Smooth muscle cell (in vitro differentiated cells): Measurements from ENCODE around the gene SETD4. TPM values are rescaled to one million over a fixed set of nuclear protein-coding genes. Genes with fewer than 3 reads are reported as not detected.

Experiments used
- DNase-seq: peaks from one replicate; lab custom pipeline; 2025; ENCODE audit not compliant: unreplicated experiment; lab: John Stamatoyannopoulos, UW
- H2AFZ ChIP-seq: fragments of 200-600 bp; sonication (generic); 2 replicates; pipeline ENCODE4 v1.6.0; 2016; ENCODE audit warnings: antibody characterized with exemption, low read depth, mild to moderate bottlenecking
- H3F3A ChIP-seq: fragments of 200-600 bp; sonication (generic); 2 replicates; pipeline ENCODE4 v1.6.0; 2017; ENCODE audit warnings: antibody characterized with exemption, low read depth
- H3K27ac ChIP-seq: fragments of 200-600 bp; sonication (generic); 2 replicates; pipeline ENCODE4 v1.5.1; 2016; ENCODE audit warnings: low read depth, mild to moderate bottlenecking
- H3K27me3 ChIP-seq: fragments of 200-600 bp; sonication (generic); 2 replicates; pipeline ENCODE4 v1.6.1; 2016; ENCODE audit warnings: low read depth, mild to moderate bottlenecking
- H3K36me3 ChIP-seq: fragments of 200-600 bp; sonication (generic); 2 replicates; pipeline ENCODE4 v1.5.1; 2016; ENCODE audit warnings: low read depth
- H3K4me1 ChIP-seq: fragments of 200-600 bp; sonication (generic); 2 replicates; pipeline ENCODE4 v1.5.1; 2016; ENCODE audit warnings: low read depth
- H3K4me2 ChIP-seq: fragments of 200-600 bp; sonication (generic); 2 replicates; pipeline ENCODE4 v1.6.0; 2016; ENCODE audit warnings: mild to moderate bottlenecking
- H3K4me3 ChIP-seq: fragments of 200-600 bp; sonication (generic); 2 replicates; pipeline ENCODE4 v1.5.1; 2016; ENCODE audit warnings: mild to moderate bottlenecking
- H3K79me2 ChIP-seq: fragments of 200-600 bp; sonication (generic); 2 replicates; pipeline ENCODE4 v1.6.0; 2016; ENCODE audit warnings: low read depth, mild to moderate bottlenecking
- H3K9ac ChIP-seq: fragments of 200-600 bp; sonication (generic); 2 replicates; pipeline ENCODE4 v1.6.0; 2016; ENCODE audit warnings: low read depth
- H3K9me3 ChIP-seq: fragments of 200-600 bp; sonication (generic); replicated peaks from 2 replicates; pipeline ENCODE4 v1.5.1; 2016; ENCODE audit warnings: low read depth
- H4K20me1 ChIP-seq: fragments of 200-600 bp; sonication (generic); 2 replicates; pipeline ENCODE4 v1.6.0; 2016; ENCODE audit warnings: low read depth
- WGBS: methylation state at CpG from one replicate; pipeline ENCODE4 v1.1.7; 2016; ENCODE audit warnings: low lambda C conversion rate; 5-methylcytosine and 5-hydroxymethylcytosine counted together
- polyA plus RNA-seq: library from polyadenylated mRNA; unstranded; fragments of >200 nt; fragmentation: Nextera tagmentation; extraction: Ambion mirVana; gene quantifications from 2 replicates; pipeline ENCODE4 v1.2.1, GENCODE V29; 2016
- total RNA-seq: library from RNA; depleted of rRNA; stranded (reverse); fragments of >200 nt; gene quantifications from 2 replicates; pipeline ENCODE4 v1.2.3, GENCODE V29; 2014
- TF ChIP-seq, protein P1 (sequence below): fragments of 200-600 bp; sonication (generic); IDR thresholded peaks from 2 replicates; pipeline ENCODE4 v1.5.1; 2017; ENCODE audit warnings: borderline replicate concordance, mild to moderate bottlenecking, antibody characterized with exemption; ENCODE audit not compliant: insufficient read depth, poor library complexity, severe bottlenecking

The SETD4 gene
- total and polyA plus RNA-seq, 2 experiments from 2014 or later = 10.0 to 18.7 TPM

DNA sequence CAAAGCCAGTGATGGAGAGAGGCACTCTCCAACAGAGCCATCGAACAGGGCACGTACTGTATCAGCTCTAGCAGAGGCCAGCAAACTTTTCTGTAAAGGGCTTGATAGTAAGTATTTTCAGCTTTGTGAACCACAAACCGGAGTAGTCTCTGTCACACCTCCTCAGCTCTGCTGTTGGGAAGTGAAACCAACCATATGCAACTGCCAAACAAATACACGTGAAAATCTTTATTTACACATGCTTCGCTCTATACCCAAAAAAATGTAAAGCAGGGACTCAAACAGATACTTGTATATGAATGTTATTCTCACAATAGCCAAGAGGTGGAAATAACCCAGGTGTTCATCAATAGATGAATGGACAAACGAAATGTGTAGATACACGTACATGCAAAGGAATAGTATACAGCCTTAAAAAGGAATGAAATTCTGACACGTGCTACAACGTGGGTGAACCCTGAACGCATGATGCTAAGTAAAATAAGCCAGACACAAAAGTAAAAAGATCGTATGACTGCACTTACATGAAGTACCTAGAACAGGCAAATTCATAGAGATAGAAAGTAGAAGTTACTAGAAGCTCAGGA lies 39.0 kb downstream of the SETD4 start:
- H3F3A ChIP-seq = no peaks in the 10 kb centered on the region
- H3K4me2 ChIP-seq = no peak overlapping the region
- H3K4me1 ChIP-seq = no peaks in the 10 kb centered on the region
- TF ChIP-seq, protein P1, sequence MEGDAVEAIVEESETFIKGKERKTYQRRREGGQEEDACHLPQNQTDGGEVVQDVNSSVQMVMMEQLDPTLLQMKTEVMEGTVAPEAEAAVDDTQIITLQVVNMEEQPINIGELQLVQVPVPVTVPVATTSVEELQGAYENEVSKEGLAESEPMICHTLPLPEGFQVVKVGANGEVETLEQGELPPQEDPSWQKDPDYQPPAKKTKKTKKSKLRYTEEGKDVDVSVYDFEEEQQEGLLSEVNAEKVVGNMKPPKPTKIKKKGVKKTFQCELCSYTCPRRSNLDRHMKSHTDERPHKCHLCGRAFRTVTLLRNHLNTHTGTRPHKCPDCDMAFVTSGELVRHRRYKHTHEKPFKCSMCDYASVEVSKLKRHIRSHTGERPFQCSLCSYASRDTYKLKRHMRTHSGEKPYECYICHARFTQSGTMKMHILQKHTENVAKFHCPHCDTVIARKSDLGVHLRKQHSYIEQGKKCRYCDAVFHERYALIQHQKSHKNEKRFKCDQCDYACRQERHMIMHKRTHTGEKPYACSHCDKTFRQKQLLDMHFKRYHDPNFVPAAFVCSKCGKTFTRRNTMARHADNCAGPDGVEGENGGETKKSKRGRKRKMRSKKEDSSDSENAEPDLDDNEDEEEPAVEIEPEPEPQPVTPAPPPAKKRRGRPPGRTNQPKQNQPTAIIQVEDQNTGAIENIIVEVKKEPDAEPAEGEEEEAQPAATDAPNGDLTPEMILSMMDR = no peak
- H2AFZ ChIP-seq = no peak overlapping the region
- no peak overlapping the region for H3K27ac ChIP-seq
- no peaks in the 10 kb centered on the region for H3K79me2 ChIP-seq
- no peaks in the 10 kb centered on the region for H3K9me3 ChIP-seq
- no peaks in the 10 kb centered on the region for H3K36me3 ChIP-seq
- H3K4me3 ChIP-seq = no peak overlapping the region
- no peak for DNase-seq
- WGBS = 97% methylated on average over 11 of the region's 11 CpGs
- no peaks in the 10 kb centered on the region for H4K20me1 ChIP-seq
- no peaks in the 10 kb centered on the region for H3K27me3 ChIP-seq
- no peak overlapping the region for H3K9ac ChIP-seq

DNA sequence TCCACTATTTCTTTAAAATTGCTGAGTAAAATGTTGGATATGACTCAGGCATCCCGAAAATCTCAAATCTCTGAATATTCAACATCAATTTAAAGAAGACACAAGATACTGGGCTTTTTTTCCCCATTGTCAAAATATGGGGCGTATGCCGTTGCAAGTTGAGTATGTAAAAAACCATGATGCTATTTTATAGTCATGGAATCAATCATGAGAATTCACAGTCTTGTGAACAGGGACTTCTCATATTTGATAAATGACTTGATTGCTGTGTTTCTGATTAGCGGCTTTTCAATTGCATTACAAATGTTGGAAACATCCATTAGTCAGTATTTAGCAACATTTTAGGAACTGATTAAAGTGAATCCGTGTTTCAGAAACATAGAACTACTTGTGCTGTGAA lies 45.3 kb downstream of the SETD4 start:
- no peak overlapping the region for H3K27ac ChIP-seq
- WGBS = 90% methylated on average over 5 of the region's 5 CpGs
- DNase-seq = no peak

DNA sequence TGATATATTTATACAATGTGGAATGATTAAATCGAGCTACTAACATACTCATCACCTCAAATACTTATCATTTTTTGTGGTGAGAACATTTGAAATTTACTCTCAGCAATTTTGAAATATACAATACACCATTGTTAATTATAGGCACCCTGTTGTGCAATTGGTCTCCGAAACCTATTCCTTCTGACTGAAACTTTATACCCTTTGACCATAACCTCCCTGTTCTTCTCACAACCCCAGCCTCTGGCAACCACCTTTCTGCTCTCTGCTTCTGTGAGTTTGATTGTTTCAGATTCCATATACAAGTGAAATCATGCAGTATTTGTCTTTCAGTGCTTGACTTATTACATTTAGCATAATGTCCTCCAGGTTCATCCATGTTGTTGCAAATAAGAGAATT lies 49.5 kb downstream of the SETD4 start:
- Histone ChIP-seq H2AFZ (no peak overlapping the region), H3K9ac (no peak overlapping the region), H3K27ac (no peak overlapping the region), H3K4me2 (no peak overlapping the region), H4K20me1 (no peaks in the 10 kb centered on the region), H3K4me3 (no peak overlapping the region), H3K9me3 (no peaks in the 10 kb centered on the region), H3K79me2 (no peaks in the 10 kb centered on the region), H3K27me3 (peaks cover 3% of the 10 kb centered on the region), H3F3A (no peaks in the 10 kb centered on the region), H3K4me1 (no peaks in the 10 kb centered on the region), H3K36me3 (no peaks in the 10 kb centered on the region)
- no peak for DNase-seq
- WGBS = 79% methylated on average over 2 of the region's 2 CpGs
- TF ChIP-seq, protein P1 = no peak

More for the DNA sequence above, 45.3 kb downstream of the SETD4 start:
- TF ChIP-seq, protein P1 = no peak
- Histone ChIP-seq H3K36me3 (no peaks in the 10 kb centered on the region), H3K27me3 (peaks cover 3% of the 10 kb centered on the region), H3F3A (no peaks in the 10 kb centered on the region), H3K79me2 (no peaks in the 10 kb centered on the region), H3K9me3 (no peaks in the 10 kb centered on the region), H3K4me1 (no peaks in the 10 kb centered on the region), H3K4me2 (no peak overlapping the region), H3K4me3 (no peak overlapping the region), H2AFZ (no peak overlapping the region), H4K20me1 (no peaks in the 10 kb centered on the region), H3K9ac (no peak overlapping the region)

DNA sequence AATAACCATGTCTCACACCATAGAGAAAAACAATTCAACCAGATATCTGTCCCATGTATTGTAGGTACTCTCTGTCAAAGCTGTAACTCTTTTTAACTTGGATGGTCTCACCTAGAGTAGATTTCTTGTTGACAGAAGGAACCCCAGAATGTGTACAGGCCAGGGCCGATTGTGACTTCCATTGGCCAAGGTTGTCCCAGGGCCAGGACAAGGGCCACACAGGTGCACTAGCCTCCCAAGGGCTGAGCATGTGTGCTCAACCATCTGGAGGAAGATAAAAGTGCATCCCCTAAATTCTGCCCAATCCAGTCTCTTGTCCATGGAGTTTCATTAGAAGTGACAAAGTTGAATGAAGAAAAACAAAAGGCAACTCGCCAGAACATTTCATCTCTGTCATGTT lies 51.8 kb downstream of the SETD4 start:
- WGBS = 98% methylated on average over 2 of the region's 2 CpGs
- Histone ChIP-seq H4K20me1 (no peaks in the 10 kb centered on the region), H3K79me2 (no peaks in the 10 kb centered on the region), H3K36me3 (no peaks in the 10 kb centered on the region), H3K4me1 (no peaks in the 10 kb centered on the region), H3F3A (no peaks in the 10 kb centered on the region), H3K4me3 (no peak overlapping the region), H3K27ac (no peak overlapping the region), H3K27me3 (peaks cover 3% of the 10 kb centered on the region), H3K9me3 (no peaks in the 10 kb centered on the region), H3K9ac (no peak overlapping the region), H3K4me2 (no peak overlapping the region), H2AFZ (no peak overlapping the region)
- no peak for DNase-seq
- TF ChIP-seq, protein P1 = no peak
